ENCODE data around the gene STXBP4.
A peak's percentile ranks its signal among the peaks of the same experiment; 100 is the strongest.

The STXBP4 gene, protein sequence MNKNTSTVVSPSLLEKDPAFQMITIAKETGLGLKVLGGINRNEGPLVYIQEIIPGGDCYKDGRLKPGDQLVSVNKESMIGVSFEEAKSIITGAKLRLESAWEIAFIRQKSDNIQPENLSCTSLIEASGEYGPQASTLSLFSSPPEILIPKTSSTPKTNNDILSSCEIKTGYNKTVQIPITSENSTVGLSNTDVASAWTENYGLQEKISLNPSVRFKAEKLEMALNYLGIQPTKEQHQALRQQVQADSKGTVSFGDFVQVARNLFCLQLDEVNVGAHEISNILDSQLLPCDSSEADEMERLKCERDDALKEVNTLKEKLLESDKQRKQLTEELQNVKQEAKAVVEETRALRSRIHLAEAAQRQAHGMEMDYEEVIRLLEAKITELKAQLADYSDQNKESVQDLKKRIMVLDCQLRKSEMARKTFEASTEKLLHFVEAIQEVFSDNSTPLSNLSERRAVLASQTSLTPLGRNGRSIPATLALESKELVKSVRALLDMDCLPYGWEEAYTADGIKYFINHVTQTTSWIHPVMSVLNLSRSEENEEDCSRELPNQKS

DNA sequence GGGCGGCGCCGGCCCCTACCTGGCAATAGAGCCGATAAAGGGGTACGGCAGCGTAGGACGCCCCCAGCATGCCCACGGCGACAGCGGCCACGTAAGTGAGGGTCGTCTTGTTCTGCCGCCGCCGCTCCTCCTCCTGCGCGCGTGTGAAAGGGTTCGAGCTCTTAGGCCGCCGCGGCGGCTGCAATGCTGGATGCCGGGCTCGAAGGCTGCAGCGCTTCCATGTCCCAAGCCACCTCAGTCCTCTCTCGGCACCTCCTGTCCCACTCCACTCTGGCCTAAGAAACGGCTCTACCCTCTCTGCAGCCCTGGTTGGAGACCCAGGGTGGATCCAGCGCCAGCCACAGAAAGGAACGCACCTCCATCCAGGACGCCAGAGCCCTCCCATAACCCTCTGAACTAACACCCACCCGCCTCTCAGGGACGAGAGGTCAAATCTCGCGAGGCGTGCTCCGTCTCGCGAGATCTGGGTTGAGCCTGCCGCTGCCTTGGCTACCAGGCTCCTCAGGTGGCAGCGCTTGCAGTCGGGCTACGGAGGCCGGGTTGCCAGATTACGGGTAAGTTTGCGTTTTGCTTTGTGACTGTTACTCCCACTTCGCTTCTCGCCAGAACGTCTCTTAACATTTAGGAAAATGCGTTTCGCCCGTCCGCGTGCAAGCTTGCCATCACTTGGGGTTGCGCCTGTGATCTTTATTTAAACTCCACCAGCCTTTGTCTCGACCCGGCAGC is at the start of gene STXBP4, which contains the start of gene COX11:
STXBP4 (plus strand) TSS at position 504 of the 726 bp plus-strand sequence. CDS start 17,455 bp downstream, outside the sequence.
COX11 (minus strand) TSS at position 393 of the 726 bp plus-strand sequence; CDS start at position 385, 8 bp downstream.
- DNase-seq (ENCODE audit: low read depth), result peak; percentile 96

DNA sequence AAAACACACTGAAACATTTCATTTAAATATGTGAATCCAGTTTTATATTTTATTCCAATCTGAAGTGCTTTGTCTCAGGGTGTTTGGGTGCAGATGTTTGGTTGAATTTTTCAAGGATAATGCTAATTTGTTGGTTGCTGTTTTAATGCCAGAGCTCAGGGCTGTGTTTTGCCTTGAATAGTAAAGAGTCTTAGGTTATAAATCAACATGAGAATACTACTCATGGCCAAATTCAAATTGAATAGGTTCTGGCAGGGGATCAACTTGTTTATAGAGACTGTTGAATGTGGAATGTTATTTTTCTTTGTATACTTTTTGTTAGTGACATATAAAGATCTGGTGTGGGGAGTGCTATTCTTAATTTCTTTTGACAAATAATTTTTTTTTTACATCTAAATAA is 49.1 kb upstream of the STXBP4 start:
- DNase-seq (ENCODE audit: low read depth), result no peak

DNA sequence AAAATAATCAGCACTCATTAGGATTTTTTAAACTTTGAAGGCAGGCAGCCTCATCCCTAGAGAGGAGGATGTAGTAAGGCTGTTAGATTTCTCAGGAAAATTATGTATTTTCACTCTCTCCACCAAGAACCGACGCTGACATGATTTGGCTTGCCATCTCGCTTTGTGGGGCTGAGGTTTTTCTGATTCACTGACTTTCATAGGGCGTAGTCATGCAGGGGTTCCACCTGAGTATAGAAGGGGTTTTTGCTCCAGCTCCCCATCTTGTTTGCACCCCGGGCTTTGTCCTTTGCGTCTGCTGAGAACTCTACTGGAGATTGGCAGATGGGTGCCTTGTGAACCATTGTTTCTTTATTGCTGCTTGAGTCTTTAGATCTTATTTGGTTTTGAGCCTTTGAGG is 47.7 kb upstream of the STXBP4 start:
- DNase-seq (ENCODE audit: low read depth), result no peak

DNA sequence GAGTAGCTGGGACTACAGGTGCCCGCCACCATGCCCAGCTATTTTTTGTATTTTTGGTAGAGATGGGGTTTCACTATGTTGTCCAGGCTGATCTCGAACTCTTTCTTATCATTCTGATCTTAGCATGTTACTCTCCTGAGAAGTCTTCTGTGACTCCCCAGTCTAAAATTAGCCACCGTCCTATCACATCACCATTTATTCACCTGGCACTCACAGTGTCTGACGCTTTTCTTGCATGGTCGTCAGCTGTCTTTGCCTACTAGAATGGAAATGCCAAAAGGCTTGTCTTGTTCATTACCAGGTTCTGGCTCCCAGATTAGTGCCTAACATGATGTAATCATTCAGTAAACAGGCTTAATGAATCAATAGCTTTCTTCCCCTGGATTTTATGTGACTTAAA is 44.2 kb upstream of the STXBP4 start:
- no peak for DNase-seq (ENCODE audit: low read depth)

DNA sequence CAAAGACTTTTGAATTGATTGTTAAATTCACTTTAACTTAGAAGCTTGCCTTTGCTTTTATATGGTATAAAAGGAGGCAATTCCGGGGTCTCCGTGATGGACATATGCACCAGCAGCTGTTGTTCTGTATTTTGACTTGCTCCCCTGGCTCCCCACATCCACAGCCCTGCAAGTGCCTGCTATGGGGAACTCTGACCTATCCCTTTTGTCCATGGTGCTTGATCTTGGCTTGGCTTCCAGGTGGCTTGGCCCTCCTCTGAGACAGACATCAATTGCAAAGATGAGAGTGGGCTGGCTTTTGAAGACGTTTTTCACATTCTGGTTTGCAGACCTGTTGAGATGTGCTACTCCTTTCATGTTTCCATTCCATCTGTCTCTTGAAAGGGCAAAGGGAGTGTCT is 41.0 kb upstream of the STXBP4 start:
- no peak for DNase-seq (ENCODE audit: low read depth)

DNA sequence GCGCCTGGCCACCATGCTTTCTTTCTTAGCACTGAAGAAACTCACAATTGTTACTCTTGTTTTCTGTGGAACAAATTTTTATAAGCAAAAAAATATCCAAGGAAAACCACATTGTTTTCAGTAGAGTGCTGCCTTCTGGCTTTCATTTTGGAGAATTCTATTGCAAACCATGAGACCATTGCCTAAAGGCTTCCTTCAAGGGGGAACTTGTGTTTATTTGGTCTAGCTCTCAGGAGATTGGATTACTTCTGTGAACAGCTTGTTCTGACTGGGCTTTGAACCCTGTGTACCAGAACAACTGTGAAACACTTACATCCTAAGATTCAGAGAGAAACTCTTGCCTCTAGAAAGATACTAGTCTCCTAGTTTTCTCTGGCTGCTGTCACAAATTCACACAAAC is 35.9 kb upstream of the STXBP4 start:
- DNase-seq (ENCODE audit: low read depth), result peak; percentile 90

DNA sequence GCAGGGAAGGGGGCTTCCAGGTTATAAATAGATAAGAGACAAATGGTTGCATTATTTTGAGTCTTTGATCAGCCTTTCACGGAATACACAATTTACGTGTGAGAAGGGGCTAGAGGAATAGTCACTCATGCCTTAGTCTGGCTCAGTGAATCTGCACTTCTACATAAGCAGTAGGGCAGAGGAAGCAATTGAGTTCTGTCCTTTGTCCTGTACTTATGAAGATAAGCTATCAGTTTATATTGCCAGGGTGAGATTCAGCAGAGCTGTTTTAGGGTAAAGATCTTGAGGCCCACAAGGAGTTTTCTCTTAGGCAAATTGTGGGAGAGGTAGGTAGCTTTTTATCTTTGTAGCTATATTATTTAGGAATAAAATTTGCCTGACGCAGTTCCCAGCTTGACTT is 34.6 kb upstream of the STXBP4 start:
- no peak for DNase-seq (ENCODE audit: low read depth)

DNA sequence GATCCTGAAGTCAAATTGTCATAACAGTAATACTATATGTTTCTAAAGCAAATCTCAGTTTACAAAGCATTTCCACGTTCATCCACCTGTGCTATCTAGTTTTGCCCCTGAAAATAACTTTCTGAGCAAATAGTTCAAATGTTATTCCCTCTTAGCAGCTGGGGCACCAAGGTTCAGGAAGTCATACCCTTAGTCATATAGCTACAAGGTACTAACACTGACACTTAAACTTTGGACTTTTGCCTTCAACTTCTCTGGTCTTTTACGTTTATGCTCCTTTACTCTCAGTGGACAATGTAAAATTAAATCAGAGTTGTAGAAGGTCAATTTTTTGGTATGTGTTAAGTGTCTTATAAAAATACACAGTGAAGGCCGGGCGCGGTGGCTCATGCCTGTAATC is 33.1 kb upstream of the STXBP4 start:
- no peak for DNase-seq (ENCODE audit: low read depth)

DNA sequence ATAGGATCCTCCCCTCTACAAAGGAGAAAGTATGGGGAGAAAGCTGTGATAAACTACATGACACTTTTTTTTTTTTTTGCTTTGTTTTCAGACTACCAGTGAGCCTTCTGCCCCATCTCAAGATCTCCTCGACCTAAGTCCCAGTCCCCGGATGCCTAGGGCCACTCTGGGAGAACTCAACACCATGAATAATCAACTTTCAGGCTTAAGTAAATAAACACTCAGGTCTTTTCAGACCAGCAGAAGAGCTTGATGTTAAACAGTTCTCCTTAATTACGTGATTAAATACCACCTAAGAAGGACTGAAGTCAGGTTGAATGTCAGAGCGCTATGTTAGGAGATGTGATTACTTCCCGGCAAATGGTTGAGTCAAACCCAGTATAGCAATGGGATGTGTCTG is 31.5 kb upstream of the STXBP4 start:
- DNase-seq (ENCODE audit: low read depth), result no peak

DNA sequence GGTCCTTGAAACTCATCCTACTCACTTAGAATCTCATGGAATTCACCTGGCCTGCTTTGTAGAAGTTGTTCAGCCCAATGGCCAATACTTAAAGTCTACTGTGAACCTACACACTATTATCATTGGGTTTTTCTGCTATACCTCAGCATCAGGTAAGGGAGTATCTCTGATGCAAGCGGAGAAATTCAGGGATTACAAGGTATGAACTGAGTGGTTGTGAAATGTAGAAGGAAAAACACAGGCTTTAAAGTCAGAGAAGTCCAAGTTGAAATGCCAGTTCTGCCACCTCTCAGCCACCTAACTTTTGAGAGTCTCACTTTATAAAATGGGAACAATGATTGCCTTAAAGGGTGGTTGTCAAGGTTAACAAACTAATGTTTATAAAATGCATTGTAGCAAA is 31.1 kb upstream of the STXBP4 start:
- no peak for DNase-seq (ENCODE audit: low read depth)

DNA sequence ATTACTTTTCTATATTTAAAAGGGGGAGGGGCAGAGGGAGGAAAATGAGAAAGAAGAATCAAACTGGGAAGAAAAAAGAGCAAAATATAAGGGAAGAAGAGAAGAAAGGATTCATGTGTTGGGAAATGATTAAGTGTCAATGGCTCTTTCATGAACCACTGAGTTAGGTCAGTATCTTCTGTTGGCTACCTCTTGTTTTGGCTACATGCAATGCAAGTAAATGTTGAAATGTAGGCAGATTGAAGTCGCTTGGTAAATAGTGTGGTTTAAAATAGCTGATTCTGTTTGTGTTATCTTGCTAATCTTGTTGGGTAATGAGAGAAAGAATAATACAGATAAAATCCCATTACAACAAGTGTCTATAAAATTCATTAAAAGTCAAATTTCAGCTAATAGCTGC is 27.3 kb upstream of the STXBP4 start:
- no peak for DNase-seq (ENCODE audit: low read depth)

DNA sequence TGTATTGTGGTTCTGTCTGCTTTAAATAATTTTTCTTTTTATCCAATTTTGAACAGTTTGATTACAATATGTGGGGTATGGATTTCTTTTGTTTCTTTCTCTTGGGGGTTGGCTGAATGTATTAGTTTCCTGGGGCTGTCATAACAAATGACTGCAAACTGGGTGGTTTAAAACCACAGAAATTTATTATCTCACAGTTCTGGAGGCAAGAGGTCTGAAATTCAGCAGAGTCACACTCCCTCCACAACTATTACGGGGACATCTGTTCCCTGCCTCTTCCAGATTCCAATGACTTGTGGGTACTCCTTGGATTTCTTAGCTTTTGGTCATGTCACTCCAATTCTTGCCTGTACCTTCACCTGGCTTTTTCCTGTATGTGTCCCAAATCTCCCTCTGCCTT is 23.8 kb upstream of the STXBP4 start:
- DNase-seq (ENCODE audit: low read depth), result peak; percentile 33

DNA sequence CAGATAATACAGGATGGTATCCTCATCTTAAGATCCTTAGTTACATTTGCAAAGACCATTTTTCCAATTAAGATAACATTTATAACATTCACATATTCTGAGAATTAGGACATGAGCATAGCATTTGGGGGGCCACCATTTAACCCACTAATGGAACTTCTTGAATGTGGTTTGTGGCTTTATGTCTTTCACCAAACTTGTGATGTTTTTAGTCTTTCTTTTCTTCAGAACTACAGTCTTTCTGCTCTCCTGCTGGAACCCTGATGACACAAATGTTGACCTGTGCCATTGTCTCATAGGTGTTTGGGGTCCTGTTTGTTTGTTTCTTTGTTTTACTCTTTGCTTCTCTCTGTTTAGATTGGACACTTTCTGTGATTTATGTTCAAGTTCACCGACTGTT is 23.3 kb upstream of the STXBP4 start:
- no peak for DNase-seq (ENCODE audit: low read depth)

DNA sequence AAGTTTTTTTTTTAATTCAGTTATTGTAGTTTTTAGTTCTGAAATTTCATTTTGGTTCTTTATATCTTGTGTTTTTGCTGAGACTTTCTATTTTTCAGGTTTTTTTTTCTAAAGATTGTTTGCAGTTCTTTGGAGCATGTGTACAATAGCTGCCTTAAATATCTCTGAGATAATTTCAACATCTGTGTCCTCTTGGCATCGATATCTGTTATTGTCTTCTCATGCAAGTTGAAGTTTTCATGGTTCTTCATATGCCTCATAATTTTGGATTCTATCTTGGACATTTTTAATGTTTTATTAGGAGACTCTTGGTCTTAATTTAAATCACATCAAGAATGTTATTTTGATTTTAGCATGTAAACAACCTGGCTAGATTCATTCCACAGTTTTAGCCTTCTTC is 22.9 kb upstream of the STXBP4 start:
- peak; percentile 30 for DNase-seq (ENCODE audit: low read depth)

DNA sequence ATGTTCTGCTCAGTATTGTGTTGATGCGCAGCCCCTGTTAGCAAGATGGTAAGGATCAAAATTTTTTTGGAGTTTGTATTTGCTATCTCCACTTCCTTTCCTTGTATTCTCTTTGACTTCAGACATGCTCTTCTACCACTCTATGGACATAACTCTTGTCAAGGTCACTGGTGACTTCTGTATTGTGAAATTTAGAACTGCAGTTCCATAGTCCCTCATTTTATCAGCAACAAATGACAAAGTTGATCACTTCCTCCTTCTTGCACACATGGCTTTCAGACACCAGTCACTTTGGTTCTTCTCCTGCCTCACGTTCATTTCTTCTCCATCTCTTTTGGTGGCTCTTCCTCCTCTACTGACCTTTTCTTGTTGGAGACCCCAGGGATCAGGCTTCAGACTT is 21.2 kb upstream of the STXBP4 start:
- no peak for DNase-seq (ENCODE audit: low read depth)

DNA sequence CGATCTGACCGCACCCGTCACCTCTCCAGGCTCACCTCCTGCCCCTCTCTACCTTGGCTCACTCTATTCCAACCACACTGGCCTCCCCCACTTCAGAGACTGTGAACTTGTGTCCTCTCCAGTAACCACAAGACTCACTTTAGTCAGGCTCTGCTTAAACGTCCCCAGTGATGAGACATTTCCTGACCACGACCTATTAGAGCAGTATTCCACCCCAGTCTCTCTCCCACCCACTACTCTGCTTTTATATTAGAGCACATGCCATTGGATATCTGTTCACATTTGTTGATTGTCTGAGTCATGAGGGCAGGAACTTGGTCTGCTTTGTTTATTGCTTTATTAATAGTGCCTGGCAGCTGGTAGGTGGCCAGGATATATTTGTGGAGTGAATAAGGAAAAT is 20.2 kb upstream of the STXBP4 start:
- peak; percentile 28 for DNase-seq (ENCODE audit: low read depth)

DNA sequence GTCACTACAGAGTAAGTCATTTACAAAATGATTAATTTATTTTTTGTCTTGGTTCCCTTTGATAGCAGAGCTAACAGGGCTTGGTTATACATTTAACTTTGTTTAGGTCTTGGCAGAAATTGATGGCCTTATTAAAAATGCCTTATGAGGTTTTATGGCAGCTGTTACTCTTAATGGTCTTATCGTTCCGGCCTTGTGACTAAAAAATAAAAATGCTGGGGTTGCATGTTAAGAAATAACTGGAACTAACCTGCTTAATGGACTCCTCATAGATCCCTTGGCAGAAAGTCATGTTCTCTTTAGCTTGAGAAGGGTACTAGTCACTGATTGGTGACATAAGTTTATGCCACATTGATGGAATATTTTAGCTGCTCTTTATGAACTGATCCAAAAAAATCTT is 18.4 kb upstream of the STXBP4 start:
- no peak for DNase-seq (ENCODE audit: low read depth)

DNA sequence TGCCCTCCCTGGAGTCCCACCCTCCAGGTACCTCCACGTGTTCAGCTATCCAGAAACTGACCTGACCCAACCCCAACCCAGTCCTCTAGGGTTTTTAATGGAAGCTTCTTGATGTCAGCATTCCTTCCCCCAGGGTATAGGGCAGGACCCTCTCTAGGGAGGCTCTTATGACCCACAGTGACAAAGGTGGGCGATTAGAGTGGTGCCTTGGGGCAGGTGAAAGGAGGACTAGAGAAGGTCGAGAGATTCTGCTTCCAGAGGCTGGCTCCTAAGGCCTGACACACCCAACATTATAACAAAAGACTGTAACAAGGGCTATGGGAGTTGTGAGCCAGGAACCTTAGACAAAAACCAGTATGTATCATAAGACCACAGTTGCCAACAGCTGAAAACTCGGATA is 17.3 kb upstream of the STXBP4 start:
- no peak for DNase-seq (ENCODE audit: low read depth)

DNA sequence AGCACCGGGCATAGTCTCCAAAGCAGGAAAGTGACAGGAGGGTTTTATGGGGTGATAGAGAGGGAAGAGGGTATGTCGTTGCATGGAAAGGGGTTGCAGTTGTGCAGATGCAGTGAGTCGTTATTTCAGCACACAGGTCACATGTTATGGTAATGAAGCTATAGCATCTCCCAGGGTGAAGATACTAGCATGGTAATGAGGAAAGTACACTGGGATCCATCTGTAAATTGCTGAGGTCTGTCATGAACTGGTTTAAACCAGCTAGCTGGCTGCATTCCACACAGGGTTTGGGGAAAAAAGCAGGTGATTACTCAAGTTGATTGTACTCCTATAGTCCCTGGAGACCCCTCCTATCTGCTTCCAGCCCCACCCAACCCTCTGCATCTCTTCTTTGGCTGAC is 11.8 kb upstream of the STXBP4 start:
- DNase-seq (ENCODE audit: low read depth), result no peak

DNA sequence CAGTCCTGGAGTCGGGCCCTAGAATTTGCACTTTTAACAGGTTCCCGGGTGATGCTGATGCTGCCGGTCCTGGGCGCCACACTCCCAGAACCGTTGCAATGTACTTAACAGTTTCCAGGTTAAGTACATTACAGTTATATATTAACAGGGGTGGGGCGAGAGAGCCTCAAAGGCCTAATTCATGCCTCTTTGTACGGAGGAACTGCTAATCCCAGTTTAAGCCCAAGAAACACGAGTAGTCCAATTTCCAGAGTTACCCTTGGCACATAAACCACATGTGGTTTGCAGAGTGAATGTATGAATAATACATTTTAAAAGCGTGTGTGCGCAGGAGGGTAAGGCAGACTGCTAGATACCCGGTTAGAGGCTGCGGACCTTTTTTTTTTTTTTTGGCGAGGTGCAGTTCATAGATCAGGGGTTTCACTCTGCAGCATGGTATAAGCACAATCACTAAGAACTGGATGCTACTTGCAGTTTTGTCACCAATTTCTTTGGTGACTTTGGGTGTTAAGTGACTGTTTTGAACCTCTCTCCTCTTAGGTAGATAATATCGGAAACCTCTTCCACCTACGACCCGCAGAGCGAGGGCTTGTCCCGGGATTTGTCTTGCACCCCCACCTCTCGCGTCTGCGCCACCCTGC is 824 bp upstream of the STXBP4 start:
- peak; percentile 41 for DNase-seq (ENCODE audit: low read depth)

DNA sequence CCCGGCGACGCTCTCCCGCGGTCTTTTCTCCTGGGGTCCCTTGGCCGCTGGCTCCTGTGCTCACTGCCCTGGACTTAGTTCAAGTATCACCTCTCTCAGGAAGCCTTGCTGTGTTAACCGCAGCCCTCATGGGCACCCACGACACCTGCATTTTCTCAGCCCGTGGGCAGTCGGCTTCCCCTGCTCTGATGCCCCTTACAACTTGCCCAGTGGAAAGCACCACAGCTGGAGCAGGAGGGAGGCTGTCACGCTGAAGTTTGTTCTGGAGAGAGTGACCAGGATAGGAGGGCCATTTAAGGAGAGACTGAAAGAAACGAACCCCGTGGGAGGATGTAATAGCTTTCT is 395 bp downstream of the STXBP4 start:
- peak; percentile 25 for DNase-seq (ENCODE audit: low read depth)

DNA sequence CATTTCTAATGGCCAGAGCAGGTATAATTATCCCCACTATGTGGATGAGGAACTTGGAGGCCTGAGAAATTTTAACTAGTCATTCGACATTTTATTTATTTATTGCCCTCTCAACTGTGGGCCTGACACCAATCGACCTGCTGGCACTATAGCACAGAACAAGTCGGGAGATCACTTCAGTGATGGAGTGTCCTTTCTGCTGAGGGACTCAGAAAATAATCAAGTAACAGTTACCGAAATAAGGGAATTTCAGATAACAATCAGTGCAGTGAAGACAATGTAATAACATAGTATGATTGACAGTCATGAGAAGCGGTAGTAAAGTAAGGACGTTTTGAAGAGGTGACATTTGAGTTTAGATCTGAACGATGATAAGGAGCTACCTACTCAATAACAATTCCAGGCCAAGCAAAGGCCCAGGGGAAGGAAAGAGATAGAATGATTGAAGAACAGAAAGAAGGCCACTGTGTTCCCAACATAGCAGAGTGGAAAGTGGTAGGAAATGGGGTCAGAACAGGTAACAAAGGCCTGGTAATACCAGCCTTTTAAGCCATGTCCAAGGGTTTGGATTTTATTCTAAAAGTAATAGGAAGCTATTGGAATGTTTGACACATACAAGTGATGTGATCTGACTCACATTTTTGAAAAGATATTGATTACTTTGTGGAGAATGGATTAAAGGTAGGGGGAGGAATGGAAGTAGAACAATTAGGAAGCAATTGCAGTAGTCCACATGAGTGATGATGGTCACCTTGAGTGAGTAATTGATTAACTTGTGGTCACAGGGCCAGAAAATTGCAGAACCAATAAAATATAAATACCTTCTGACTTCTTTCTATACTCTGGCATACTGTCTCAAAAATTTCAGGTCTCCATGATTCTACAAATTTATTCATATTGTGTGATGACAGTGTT is 1.4 kb downstream of the STXBP4 start:
- DNase-seq (ENCODE audit: low read depth), result no peak

All from fibroblast of gingiva (primary cell).